GM12873 (cell line): Measurements from ENCODE around the gene SLC25A10.

ENCODE experiments used
- TF ChIP-seq, protein P1 (sequence below): IDR thresholded peaks from 2 replicates; pipeline ENCODE4 v1.5.1; 2012; ENCODE audit warnings: low read depth, mild to moderate bottlenecking, moderate library complexity, low read length, control low read depth; ENCODE audit not compliant: insufficient read depth; ENCODE audit errors: missing control alignments

Gene SLC25A10

DNA sequence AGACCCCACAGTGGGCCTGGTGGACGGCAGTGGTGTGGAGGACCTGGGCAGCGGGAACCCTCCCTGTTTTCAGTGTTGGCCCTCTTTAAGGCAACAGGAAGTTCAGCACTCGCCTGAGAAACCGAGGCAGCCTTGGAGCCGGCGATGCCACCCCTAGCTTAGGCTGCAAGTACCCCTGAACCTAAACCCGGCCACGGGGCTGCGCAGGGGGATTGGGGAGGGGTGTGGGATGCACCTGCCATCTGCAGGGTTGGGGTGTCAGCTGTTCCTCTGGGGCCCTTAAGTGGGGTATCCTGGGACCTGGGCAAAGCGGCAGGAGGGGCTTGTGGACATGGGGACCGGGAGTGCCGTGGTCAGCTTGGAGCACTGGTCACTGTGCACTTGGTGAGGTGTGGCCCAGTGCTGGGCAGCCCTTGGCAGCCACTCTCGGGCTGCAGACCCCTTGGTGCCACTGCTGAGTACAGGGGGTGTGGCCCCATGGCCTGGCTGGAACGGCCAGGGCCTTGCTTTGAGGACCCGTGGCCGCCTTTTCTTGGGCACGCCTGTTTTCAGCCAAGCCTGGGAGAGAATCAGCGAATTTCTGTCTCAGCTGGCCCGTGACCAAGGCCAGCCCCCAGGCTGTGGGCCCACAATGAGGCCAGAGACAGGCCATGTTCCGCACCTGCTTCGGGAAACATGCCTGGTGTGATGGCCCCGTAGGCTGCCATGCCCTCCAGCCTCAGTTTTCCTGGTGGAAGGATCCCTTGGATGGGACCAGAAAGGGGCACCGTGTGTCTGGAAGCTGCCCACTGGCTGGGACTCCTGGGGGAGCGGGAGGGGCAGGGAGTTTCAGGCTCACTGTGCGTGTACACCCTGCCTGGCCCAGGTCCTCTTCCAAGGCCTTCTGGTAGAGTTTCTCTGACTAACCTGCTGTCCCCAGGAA lies 4.1 kb upstream of the SLC25A10 start:
- TF ChIP-seq, protein P1, sequence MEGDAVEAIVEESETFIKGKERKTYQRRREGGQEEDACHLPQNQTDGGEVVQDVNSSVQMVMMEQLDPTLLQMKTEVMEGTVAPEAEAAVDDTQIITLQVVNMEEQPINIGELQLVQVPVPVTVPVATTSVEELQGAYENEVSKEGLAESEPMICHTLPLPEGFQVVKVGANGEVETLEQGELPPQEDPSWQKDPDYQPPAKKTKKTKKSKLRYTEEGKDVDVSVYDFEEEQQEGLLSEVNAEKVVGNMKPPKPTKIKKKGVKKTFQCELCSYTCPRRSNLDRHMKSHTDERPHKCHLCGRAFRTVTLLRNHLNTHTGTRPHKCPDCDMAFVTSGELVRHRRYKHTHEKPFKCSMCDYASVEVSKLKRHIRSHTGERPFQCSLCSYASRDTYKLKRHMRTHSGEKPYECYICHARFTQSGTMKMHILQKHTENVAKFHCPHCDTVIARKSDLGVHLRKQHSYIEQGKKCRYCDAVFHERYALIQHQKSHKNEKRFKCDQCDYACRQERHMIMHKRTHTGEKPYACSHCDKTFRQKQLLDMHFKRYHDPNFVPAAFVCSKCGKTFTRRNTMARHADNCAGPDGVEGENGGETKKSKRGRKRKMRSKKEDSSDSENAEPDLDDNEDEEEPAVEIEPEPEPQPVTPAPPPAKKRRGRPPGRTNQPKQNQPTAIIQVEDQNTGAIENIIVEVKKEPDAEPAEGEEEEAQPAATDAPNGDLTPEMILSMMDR, result no peak

GRCh38 chr17:81708739-81709185 lies 3.3 kb upstream of the SLC25A10 start:
- TF ChIP-seq, protein P1, result no peak

DNA sequence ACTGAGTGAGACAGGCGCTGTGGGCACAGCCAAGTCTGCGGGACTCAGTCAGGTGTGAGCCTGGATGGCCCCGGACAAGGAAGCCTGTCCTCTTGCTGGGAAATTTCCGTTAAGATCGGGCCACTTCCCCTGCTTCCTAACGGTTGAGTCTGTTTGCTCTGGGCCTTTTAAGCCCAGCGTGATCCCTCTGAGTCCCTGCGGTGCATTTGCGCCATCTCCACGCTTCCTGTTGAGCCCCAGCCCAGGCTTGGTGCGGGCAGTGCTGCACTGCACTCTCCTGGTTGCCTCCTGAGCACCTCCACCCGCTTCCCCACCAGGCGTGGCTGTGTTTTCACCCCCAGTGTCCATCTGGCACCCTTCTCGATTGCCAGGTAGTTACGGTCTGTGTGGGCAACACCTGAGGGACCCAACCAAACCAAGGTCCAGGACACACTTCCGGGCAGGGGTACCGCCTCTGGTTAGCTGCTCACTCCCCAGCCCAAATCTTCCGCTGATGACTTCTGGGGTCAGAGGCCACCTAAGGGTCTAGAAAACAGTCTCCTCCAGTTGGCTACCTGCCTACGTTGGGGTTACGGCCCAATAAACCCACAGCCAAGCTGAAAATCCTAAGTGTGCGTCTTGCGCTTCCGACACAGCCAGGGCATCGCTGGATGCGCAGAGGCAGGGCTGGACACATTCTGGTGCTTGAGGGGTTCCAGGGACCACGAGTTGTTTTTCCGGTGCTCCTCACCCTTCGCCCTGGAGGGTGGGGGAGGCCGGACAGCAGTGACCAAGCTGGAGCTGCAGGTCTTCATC lies 1.4 kb upstream of the SLC25A10 start:
- TF ChIP-seq, protein P1, result no peak

DNA sequence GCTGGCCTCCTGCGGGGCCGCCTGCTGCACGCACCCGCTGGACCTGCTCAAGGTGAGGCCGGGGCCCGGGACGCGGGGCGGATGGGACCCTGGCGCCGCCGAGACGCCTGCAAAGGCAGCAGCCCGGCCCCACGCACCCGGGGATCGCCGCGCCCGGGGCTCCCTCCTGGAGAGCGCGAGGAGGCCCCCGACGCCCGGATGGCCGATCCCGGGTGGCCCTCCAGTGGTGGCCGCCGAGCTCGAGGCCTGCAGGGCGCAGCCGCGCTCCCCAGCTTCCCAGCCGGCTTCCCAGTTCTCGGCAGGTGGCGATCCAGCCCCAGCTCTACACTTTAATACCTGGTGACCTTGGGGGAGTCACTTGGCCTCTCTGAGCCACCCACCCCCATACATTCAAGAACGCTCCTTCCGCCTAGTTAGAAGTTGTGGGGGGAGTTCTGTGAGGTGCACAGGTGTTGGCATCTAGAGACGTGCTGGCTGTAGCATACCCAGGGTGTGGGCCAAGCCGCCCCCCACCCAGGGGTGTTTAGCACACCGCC lies 452 bp downstream of the SLC25A10 start:
- TF ChIP-seq, protein P1, result peak; percentile 16

DNA sequence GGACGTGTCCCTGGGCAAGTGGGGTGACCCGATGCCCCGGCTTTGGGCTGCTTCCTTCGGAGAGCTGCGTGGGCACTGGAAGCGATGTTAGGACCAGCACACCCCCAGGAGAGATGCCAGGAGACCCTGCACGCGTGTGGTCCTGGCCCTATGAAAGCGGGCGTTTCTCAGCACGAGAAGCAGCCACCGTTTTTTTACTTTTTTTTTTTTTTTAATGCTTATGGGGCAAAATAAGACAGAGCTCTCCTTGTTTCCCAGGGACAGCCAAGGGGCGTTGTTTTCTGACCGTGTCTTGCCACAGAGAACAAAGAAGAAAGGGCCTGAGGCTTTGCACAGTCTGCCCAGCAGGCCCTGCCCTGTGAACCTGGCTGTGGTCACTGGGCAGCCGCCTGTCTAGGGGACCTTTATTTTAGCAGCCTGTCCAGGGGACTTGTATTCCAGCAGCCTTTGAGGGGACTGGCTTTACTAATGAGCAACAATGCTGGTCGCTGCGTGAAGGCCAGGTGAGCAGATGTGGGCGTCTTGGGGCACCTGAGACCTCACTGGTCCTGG lies 996 bp downstream of the SLC25A10 start:
- TF ChIP-seq, protein P1, result no peak

DNA sequence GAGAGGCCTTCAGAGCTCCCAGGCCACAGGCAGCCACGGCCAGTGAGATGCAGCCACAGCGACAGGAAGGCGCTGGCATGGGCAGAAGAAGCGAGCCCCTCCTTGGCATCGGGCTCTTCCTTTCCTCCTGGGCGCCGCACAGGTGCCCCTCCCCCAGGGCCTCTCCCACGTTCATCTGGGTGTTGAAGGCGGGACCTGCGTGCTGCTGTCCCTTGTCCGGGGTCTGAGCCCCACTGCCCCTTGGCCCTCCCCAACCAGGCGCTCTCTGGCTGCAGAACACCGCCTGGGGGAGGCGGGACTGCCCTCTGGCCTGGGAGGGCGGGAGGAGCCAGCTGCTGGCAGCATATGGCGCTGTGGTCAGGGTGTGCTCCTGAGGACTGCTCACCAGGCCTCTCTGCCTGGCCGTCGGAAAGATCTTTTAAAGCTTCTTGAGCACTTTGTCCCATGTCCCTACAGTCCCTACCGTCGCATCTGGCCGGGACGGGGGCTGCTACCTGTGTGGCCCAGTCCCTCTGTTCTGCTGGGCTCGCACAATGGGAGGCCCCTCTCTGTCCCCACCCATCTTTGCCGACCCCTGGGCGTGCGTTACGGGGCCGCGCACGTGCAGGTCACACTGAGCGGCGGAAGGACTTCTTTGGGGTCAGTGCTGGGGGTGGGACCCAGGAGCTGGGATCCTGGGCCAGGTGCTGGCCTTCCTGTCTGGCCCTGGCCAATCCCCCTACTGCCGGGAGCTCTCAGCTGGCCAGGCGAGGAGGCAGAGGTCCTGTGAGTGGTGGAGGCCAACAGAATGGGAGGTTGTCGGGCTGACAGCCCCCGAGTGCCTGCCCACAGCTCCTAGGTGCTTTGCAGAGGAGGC lies 1.7 kb downstream of the SLC25A10 start:
- TF ChIP-seq, protein P1, result no peak
